ENCODE measurements around the gene LDLRAD4.
A peak's percentile ranks its signal among the peaks of the same experiment; 100 is the strongest.

LDLRAD4 gene

GRCh38 chr18:13416208-13416607 is 197.6 kb downstream of the LDLRAD4 start:
- Histone ChIP-seq H3K27ac (ENCODE audit: insufficient read depth in 1 of 2, low read depth in 1 of 2, low read length in 2 of 2, poor library complexity in 1 of 2, severe bottlenecking in 2 of 2) (no peak overlapping the region), H3K9me3 (ENCODE audit: control extremely low read depth in 1 of 5, control insufficient read depth in 4 of 5, insufficient read depth in 2 of 5, low read depth in 1 of 5, low read length in 4 of 5) (peaks cover 0 to 6% (median 3%) of the 10 kb centered on the region in 5 experiments), H3K4me3 (ENCODE audit: control insufficient read depth in 1 of 7, extremely low read depth in 1 of 7, insufficient read depth in 4 of 7, low read depth in 2 of 7, low read length in 6 of 7) (peak overlapping the region in 1 of 7 experiments; percentile 3), H3K27me3 (replicated peaks in 2 of 5; ENCODE audit: control insufficient read depth in 4 of 5, insufficient read depth in 5 of 5, low read length in 4 of 5) (no peaks in the 10 kb centered on the region), H3K4me1 (ENCODE audit: control extremely low read depth in 1 of 4, control insufficient read depth in 4 of 4, insufficient read depth in 4 of 4, low read length in 3 of 4) (peaks cover 0 to 19% (median 17%) of the 10 kb centered on the region in 4 experiments), H3K36me3 (ENCODE audit: control insufficient read depth in 4 of 4, insufficient read depth in 4 of 4, low read length in 3 of 4) (peaks cover 0 to 6% (median 4%) of the 10 kb centered on the region in 4 experiments)
- 48% methylated on average over 3 of the region's 7 CpGs for WGBS (ENCODE audit: insufficient coverage)
- ChIA-PET CTCF (interaction anchor here (1.5 kb wide), 1 partner anchor 10 kb away, joined by 7 read pairs; no protein-coding TSS in a partner anchor), POLR2A (no interaction called here)
- DNase-seq, result peak; percentile 5 to 34 (median 33)

GRCh38 chr18:13416848-13417247 is 198.3 kb downstream of the LDLRAD4 start:
- Histone ChIP-seq H3K9me3 (ENCODE audit: control extremely low read depth in 1 of 5, control insufficient read depth in 4 of 5, insufficient read depth in 2 of 5, low read depth in 1 of 5, low read length in 4 of 5) (peaks cover 0 to 4% (median 2%) of the 10 kb centered on the region in 5 experiments), H3K27me3 (replicated peaks in 2 of 5; ENCODE audit: control insufficient read depth in 4 of 5, insufficient read depth in 5 of 5, low read length in 4 of 5) (no peaks in the 10 kb centered on the region), H3K36me3 (ENCODE audit: control insufficient read depth in 4 of 4, insufficient read depth in 4 of 4, low read length in 3 of 4) (peaks cover 0 to 6% (median 4%) of the 10 kb centered on the region in 4 experiments), H3K27ac (ENCODE audit: insufficient read depth in 1 of 2, low read depth in 1 of 2, low read length in 2 of 2, poor library complexity in 1 of 2, severe bottlenecking in 2 of 2) (no peak overlapping the region), H3K4me3 (ENCODE audit: control insufficient read depth in 1 of 7, extremely low read depth in 1 of 7, insufficient read depth in 4 of 7, low read depth in 2 of 7, low read length in 6 of 7) (no peak overlapping the region), H3K4me1 (ENCODE audit: control extremely low read depth in 1 of 4, control insufficient read depth in 4 of 4, insufficient read depth in 4 of 4, low read length in 3 of 4) (peaks cover 0 to 24% (median 20%) of the 10 kb centered on the region in 4 experiments)
- peak in 1 of 3 donors; percentile 7 for DNase-seq
- CTCF ChIA-PET, result interaction anchor here (1.5 kb wide), 1 partner anchor 10 kb away, joined by 7 read pairs; no protein-coding TSS in a partner anchor
- WGBS (ENCODE audit: insufficient coverage), result 70% methylated on average over 2 of the region's 3 CpGs
- POLR2A ChIA-PET, result no interaction called here

GRCh38 chr18:13418013-13418710 is 199.6 kb downstream of the LDLRAD4 start:
- ChIA-PET POLR2A (no interaction called here), CTCF (no interaction called here)
- peaks cover 0 to 33% (median 23%) of the 10 kb centered on the region in 4 experiments for H3K4me1 ChIP-seq (ENCODE audit: control extremely low read depth in 1 of 4, control insufficient read depth in 4 of 4, insufficient read depth in 4 of 4, low read length in 3 of 4)
- no peak overlapping the region for H3K4me3 ChIP-seq (ENCODE audit: control insufficient read depth in 1 of 7, extremely low read depth in 1 of 7, insufficient read depth in 4 of 7, low read depth in 2 of 7, low read length in 6 of 7)
- H3K27ac ChIP-seq (ENCODE audit: insufficient read depth in 1 of 2, low read depth in 1 of 2, low read length in 2 of 2, poor library complexity in 1 of 2, severe bottlenecking in 2 of 2), result no peak overlapping the region
- H3K9me3 ChIP-seq (ENCODE audit: control extremely low read depth in 1 of 5, control insufficient read depth in 4 of 5, insufficient read depth in 2 of 5, low read depth in 1 of 5, low read length in 4 of 5), result no peaks in the 10 kb centered on the region
- peaks cover 0 to under 1% (median under 1%) of the 10 kb centered on the region in 4 experiments for H3K36me3 ChIP-seq (ENCODE audit: control insufficient read depth in 4 of 4, insufficient read depth in 4 of 4, low read length in 3 of 4)
- 91% methylated on average over 10 of the region's 11 CpGs for WGBS (ENCODE audit: insufficient coverage)
- no peaks in the 10 kb centered on the region for H3K27me3 ChIP-seq (replicated peaks in 2 of 5; ENCODE audit: control insufficient read depth in 4 of 5, insufficient read depth in 5 of 5, low read length in 4 of 5)
- DNase-seq, result no peak

GRCh38 chr18:13420969-13421686 is 202.6 kb downstream of the LDLRAD4 start:
- ChIA-PET POLR2A (no interaction called here), CTCF (interaction anchor here (0.7 to 0.9 kb wide), 2 partner anchors 9 to 15 kb away, joined by 3 read pairs; no protein-coding TSS in a partner anchor)
- Histone ChIP-seq H3K4me3 (ENCODE audit: control insufficient read depth in 1 of 7, extremely low read depth in 1 of 7, insufficient read depth in 4 of 7, low read depth in 2 of 7, low read length in 6 of 7) (no peak overlapping the region), H3K36me3 (ENCODE audit: control insufficient read depth in 4 of 4, insufficient read depth in 4 of 4, low read length in 3 of 4) (no peaks in the 10 kb centered on the region), H3K9me3 (ENCODE audit: control extremely low read depth in 1 of 5, control insufficient read depth in 4 of 5, insufficient read depth in 2 of 5, low read depth in 1 of 5, low read length in 4 of 5) (no peaks in the 10 kb centered on the region), H3K4me1 (ENCODE audit: control extremely low read depth in 1 of 4, control insufficient read depth in 4 of 4, insufficient read depth in 4 of 4, low read length in 3 of 4) (peaks cover 0 to 29% (median 22%) of the 10 kb centered on the region in 4 experiments), H3K27ac (ENCODE audit: insufficient read depth in 1 of 2, low read depth in 1 of 2, low read length in 2 of 2, poor library complexity in 1 of 2, severe bottlenecking in 2 of 2) (no peak overlapping the region), H3K27me3 (replicated peaks in 2 of 5; ENCODE audit: control insufficient read depth in 4 of 5, insufficient read depth in 5 of 5, low read length in 4 of 5) (no peaks in the 10 kb centered on the region)
- WGBS (ENCODE audit: insufficient coverage), result 89% methylated on average over 17 of the region's 19 CpGs
- DNase-seq, result peak in 1 of 3 donors; percentile 10

GRCh38 chr18:13422541-13423147 is 204.1 kb downstream of the LDLRAD4 start:
- Histone ChIP-seq H3K27ac (ENCODE audit: insufficient read depth in 1 of 2, low read depth in 1 of 2, low read length in 2 of 2, poor library complexity in 1 of 2, severe bottlenecking in 2 of 2) (no peak overlapping the region), H3K36me3 (ENCODE audit: control insufficient read depth in 4 of 4, insufficient read depth in 4 of 4, low read length in 3 of 4) (no peaks in the 10 kb centered on the region), H3K4me1 (ENCODE audit: control extremely low read depth in 1 of 4, control insufficient read depth in 4 of 4, insufficient read depth in 4 of 4, low read length in 3 of 4) (peaks cover 0 to 24% (median 14%) of the 10 kb centered on the region in 4 experiments), H3K27me3 (replicated peaks in 2 of 5; ENCODE audit: control insufficient read depth in 4 of 5, insufficient read depth in 5 of 5, low read length in 4 of 5) (no peaks in the 10 kb centered on the region), H3K4me3 (ENCODE audit: control insufficient read depth in 1 of 7, extremely low read depth in 1 of 7, insufficient read depth in 4 of 7, low read depth in 2 of 7, low read length in 6 of 7) (no peak overlapping the region), H3K9me3 (ENCODE audit: control extremely low read depth in 1 of 5, control insufficient read depth in 4 of 5, insufficient read depth in 2 of 5, low read depth in 1 of 5, low read length in 4 of 5) (no peaks in the 10 kb centered on the region)
- DNase-seq, result no peak
- 100% methylated on average over 2 of the region's 5 CpGs for WGBS (ENCODE audit: insufficient coverage)
- POLR2A ChIA-PET, result no interaction called here
- CTCF ChIA-PET, result interaction anchor here (0.6 kb wide), 1 partner anchor 44 kb away, joined by 4 read pairs; no protein-coding TSS in a partner anchor

- over 99% methylated on average over 8 of the region's 9 CpGs for WGBS (ENCODE audit: insufficient coverage)
- Histone ChIP-seq H3K36me3 (ENCODE audit: control insufficient read depth in 4 of 4, insufficient read depth in 4 of 4, low read length in 3 of 4) (no peaks in the 10 kb centered on the region), H3K4me1 (ENCODE audit: control extremely low read depth in 1 of 4, control insufficient read depth in 4 of 4, insufficient read depth in 4 of 4, low read length in 3 of 4) (peaks cover 0 to 21% (median 14%) of the 10 kb centered on the region in 4 experiments), H3K27ac (ENCODE audit: insufficient read depth in 1 of 2, low read depth in 1 of 2, low read length in 2 of 2, poor library complexity in 1 of 2, severe bottlenecking in 2 of 2) (no peak overlapping the region), H3K4me3 (ENCODE audit: control insufficient read depth in 1 of 7, extremely low read depth in 1 of 7, insufficient read depth in 4 of 7, low read depth in 2 of 7, low read length in 6 of 7) (no peak overlapping the region), H3K27me3 (replicated peaks in 2 of 5; ENCODE audit: control insufficient read depth in 4 of 5, insufficient read depth in 5 of 5, low read length in 4 of 5) (no peaks in the 10 kb centered on the region), H3K9me3 (ENCODE audit: control extremely low read depth in 1 of 5, control insufficient read depth in 4 of 5, insufficient read depth in 2 of 5, low read depth in 1 of 5, low read length in 4 of 5) (no peaks in the 10 kb centered on the region)
- DNase-seq, result no peak
- ChIA-PET POLR2A (no interaction called here), CTCF (no interaction called here)
Observed at GRCh38 chr18:13423352-13423751, 204.8 kb downstream of the LDLRAD4 start.
